ENCODE results near the gene SEMA3A.

SEMA3A gene

GRCh38 chr7:83918142-83918541, 276.4 kb downstream of the SEMA3A start:
- no peak for FAIRE-seq

DNA sequence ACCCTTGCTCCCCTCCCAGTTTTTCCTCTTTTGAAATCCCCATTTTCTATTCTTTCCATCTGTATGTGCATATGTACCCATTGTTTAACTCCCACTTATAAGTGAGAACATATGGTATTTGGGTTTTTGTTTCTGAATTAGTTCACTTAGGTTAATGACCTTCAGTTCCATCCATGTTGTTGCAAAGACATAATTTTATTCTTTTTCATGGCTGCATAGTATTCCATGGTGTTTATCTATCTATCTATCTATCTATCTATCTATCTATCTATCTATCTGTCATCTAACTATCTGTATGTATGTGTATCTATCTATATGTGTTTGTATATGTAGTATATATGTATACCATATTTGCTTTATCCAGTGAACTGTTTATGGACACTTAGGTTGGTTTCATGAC, 281.4 kb downstream of the SEMA3A start:
- no peak for FAIRE-seq

DNA sequence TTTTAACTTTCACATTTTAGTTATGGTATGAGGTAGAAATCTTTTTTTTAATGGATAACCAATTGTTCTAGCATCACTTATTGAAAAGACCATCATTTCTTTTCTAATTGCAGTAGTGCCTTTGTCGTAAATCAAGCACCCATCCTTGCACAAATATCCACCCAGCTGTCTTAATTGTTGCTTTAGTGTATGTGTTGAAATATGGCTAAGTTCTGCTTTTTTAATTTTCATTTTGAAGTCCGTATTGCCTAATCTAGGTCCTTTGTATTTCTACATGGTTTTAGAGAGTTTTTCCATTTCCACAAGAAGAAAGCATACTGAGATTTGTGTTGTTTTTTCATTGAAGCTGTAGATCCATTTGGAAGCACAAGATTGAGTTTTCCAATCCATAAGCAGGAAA, 286.1 kb downstream of the SEMA3A start:
- FAIRE-seq, result no peak

Data from endometrium (tissue), 2 donors.